Measurements from ENCODE around the gene ERVW-1.

Gene ERVW-1

GRCh38 chr7:92448205-92448747 lies 29.5 kb downstream of the ERVW-1 start (continued):
- TF ChIP-seq ATF2 (tag by site-specific recombination; IDR thresholded peaks at IDR 0.05; ENCODE audit: low read depth) (0 out of 2 replicates have a peak, but pooled peaks have one; percentile 44), ZNF121 (tag by site-specific recombination; IDR thresholded peaks at IDR 0.05) (no peak), ZNF155 (tag by site-specific recombination; IDR thresholded peaks at IDR 0.05) (no peak), ZNF654 (tag by site-specific recombination; IDR thresholded peaks at IDR 0.05; ENCODE audit: low read depth) (no peak), ZNF24 (tag by site-specific recombination; IDR thresholded peaks at IDR 0.05) (no peak), ZNF510 (tag by site-specific recombination; IDR thresholded peaks at IDR 0.05; ENCODE audit: insufficient replicate concordance) (no peak), CTCF (tag by site-specific recombination; IDR thresholded peaks at IDR 0.05) (0 out of 2 replicates have a peak, but pooled peaks have one; percentile 40), ZFP3 (tag by site-specific recombination; IDR thresholded peaks at IDR 0.05; ENCODE audit: low read depth) (no peak), ZNF600 (tag by site-specific recombination; IDR thresholded peaks at IDR 0.05) (peak; percentile 79), ZNF311 (tag by site-specific recombination; IDR thresholded peaks at IDR 0.05; ENCODE audit: borderline replicate concordance) (no peak), ZNF10 (tag by site-specific recombination; IDR thresholded peaks at IDR 0.05) (no peak), ZNF214 (tag by site-specific recombination; IDR thresholded peaks at IDR 0.05; ENCODE audit: borderline replicate concordance) (no peak), ZXDB (tag by site-specific recombination; IDR thresholded peaks at IDR 0.05) (no peak; the same call in 1 of the 2 replicates), ZNF660 (tag by site-specific recombination; IDR thresholded peaks at IDR 0.05) (no peak), ZBTB20 (tag by site-specific recombination; IDR thresholded peaks at IDR 0.05) (no peak), ZNF302 (tag by site-specific recombination; IDR thresholded peaks at IDR 0.05; ENCODE audit: low read depth) (no peak), ZNF48 (tag by site-specific recombination; IDR thresholded peaks at IDR 0.05) (no peak), ZNF366 (tag by site-specific recombination; conservative IDR thresholded peaks at IDR 0.05) (no peak), GFI1B (tag by site-specific recombination; IDR thresholded peaks at IDR 0.05) (no peak), ZNF184 (tag by site-specific recombination; IDR thresholded peaks at IDR 0.05) (no peak), ZNF830 (tag by site-specific recombination; IDR thresholded peaks at IDR 0.05; ENCODE audit: low read depth) (no peak), ZNF266 (tag by site-specific recombination; IDR thresholded peaks at IDR 0.05; ENCODE audit: low read depth) (no peak), ZBTB17 (tag by site-specific recombination; IDR thresholded peaks at IDR 0.05) (no peak), ZNF837 (tag by site-specific recombination; IDR thresholded peaks at IDR 0.05) (no peak)
- TF ChIP-seq, protein P1, sequence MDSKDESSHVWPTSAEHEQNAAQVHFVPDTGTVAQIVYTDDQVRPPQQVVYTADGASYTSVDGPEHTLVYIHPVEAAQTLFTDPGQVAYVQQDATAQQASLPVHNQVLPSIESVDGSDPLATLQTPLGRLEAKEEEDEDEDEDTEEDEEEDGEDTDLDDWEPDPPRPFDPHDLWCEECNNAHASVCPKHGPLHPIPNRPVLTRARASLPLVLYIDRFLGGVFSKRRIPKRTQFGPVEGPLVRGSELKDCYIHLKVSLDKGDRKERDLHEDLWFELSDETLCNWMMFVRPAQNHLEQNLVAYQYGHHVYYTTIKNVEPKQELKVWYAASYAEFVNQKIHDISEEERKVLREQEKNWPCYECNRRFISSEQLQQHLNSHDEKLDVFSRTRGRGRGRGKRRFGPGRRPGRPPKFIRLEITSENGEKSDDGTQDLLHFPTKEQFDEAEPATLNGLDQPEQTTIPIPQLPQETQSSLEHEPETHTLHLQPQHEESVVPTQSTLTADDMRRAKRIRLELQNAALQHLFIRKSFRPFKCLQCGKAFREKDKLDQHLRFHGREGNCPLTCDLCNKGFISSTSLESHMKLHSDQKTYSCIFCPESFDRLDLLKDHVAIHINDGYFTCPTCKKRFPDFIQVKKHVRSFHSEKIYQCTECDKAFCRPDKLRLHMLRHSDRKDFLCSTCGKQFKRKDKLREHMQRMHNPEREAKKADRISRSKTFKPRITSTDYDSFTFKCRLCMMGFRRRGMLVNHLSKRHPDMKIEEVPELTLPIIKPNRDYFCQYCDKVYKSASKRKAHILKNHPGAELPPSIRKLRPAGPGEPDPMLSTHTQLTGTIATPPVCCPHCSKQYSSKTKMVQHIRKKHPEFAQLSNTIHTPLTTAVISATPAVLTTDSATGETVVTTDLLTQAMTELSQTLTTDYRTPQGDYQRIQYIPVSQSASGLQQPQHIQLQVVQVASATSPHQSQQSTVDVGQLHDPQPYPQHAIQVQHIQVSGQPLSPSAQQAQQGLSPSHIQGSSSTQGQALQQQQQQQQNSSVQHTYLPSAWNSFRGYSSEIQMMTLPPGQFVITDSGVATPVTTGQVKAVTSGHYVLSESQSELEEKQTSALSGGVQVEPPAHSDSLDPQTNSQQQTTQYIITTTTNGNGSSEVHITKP (tag by site-specific recombination; IDR thresholded peaks at IDR 0.05) = peak; percentile 28
- TF ChIP-seq, protein P2, sequence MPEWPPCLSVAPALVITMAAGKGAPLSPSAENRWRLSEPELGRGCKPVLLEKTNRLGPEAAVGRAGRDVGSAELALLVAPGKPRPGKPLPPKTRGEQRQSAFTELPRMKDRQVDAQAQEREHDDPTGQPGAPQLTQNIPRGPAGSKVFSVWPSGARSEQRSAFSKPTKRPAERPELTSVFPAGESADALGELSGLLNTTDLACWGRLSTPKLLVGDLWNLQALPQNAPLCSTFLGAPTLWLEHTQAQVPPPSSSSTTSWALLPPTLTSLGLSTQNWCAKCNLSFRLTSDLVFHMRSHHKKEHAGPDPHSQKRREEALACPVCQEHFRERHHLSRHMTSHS (tag by site-specific recombination; IDR thresholded peaks at IDR 0.05) = no peak
- TF ChIP-seq, protein P3, sequence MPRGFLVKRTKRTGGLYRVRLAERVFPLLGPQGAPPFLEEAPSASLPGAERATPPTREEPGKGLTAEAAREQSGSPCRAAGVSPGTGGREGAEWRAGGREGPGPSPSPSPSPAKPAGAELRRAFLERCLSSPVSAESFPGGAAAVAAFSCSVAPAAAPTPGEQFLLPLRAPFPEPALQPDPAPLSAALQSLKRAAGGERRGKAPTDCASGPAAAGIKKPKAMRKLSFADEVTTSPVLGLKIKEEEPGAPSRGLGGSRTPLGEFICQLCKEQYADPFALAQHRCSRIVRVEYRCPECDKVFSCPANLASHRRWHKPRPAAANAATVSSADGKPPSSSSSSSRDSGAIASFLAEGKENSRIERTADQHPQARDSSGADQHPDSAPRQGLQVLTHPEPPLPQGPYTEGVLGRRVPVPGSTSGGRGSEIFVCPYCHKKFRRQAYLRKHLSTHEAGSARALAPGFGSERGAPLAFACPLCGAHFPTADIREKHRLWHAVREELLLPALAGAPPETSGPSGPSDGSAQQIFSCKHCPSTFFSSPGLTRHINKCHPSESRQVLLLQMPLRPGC (tag by site-specific recombination; IDR thresholded peaks at IDR 0.05) = no peak
- TF ChIP-seq, protein P4, sequence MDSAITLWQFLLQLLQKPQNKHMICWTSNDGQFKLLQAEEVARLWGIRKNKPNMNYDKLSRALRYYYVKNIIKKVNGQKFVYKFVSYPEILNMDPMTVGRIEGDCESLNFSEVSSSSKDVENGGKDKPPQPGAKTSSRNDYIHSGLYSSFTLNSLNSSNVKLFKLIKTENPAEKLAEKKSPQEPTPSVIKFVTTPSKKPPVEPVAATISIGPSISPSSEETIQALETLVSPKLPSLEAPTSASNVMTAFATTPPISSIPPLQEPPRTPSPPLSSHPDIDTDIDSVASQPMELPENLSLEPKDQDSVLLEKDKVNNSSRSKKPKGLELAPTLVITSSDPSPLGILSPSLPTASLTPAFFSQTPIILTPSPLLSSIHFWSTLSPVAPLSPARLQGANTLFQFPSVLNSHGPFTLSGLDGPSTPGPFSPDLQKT (IDR thresholded peaks at IDR 0.05; ENCODE audit: borderline replicate concordance, low read depth, low read length) = no peak

All from HEK293 (cell line).